ENCODE data around the gene RFTN1. TPM values are rescaled to one million over a fixed set of nuclear protein-coding genes. Genes with fewer than 3 reads are reported as not detected.

RFTN1 gene
- total RNA-seq, 1 donor from 2014 or later: 41.8 TPM

DNA sequence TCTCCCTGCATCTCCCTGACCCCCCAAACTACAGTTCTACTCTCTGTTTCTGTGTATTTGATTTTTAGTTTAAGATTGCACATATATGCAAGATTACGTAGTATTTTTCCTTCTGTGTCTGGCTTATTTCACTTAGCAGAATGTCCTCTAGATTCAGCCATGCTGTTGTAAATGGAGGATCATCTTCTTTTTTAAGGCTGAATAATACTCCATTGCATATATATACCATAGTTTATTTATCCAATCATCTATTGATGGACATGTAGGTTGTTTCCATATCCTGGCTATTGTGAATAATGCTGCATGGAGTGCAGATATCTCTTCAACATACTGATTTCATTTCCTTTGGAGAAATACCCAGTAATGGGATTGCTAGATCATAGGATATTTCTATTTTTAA, 70.8 kb downstream of the RFTN1 start:
- no peak for DNase-seq (ENCODE audit: low spot score)
- no peak for TF ChIP-seq CTCF (IDR thresholded peaks at IDR 0.05; ENCODE audit: unreplicated experiment)
- Mint-ChIP-seq H3K4me3 (ENCODE audit: unreplicated experiment) (no peak overlapping the region), H3K36me3 (ENCODE audit: low read depth, unreplicated experiment) (no peaks in the 10 kb centered on the region), H3K27ac (ENCODE audit: unreplicated experiment) (no peak overlapping the region), H3K9me3 (ENCODE audit: unreplicated experiment) (no peaks in the 10 kb centered on the region), H3K27me3 (ENCODE audit: unreplicated experiment) (no peaks in the 10 kb centered on the region), H3K4me1 (ENCODE audit: unreplicated experiment) (peaks cover 4% of the 10 kb centered on the region)

- peaks cover 4% of the 10 kb centered on the region for H3K4me1 Mint-ChIP-seq (ENCODE audit: unreplicated experiment)
- H3K27me3 Mint-ChIP-seq (ENCODE audit: unreplicated experiment): no peaks in the 10 kb centered on the region
- no peak overlapping the region for H3K27ac Mint-ChIP-seq (ENCODE audit: unreplicated experiment)
- no peak for TF ChIP-seq CTCF (IDR thresholded peaks at IDR 0.05; ENCODE audit: unreplicated experiment)
- H3K4me3 Mint-ChIP-seq (ENCODE audit: unreplicated experiment): no peak overlapping the region
- no peaks in the 10 kb centered on the region for H3K9me3 Mint-ChIP-seq (ENCODE audit: unreplicated experiment)
- no peak for DNase-seq (ENCODE audit: low spot score)
- H3K36me3 Mint-ChIP-seq (ENCODE audit: low read depth, unreplicated experiment): no peaks in the 10 kb centered on the region
Measured at GRCh38 chr3:16441371-16441875, 72.1 kb downstream of the RFTN1 start.

DNA sequence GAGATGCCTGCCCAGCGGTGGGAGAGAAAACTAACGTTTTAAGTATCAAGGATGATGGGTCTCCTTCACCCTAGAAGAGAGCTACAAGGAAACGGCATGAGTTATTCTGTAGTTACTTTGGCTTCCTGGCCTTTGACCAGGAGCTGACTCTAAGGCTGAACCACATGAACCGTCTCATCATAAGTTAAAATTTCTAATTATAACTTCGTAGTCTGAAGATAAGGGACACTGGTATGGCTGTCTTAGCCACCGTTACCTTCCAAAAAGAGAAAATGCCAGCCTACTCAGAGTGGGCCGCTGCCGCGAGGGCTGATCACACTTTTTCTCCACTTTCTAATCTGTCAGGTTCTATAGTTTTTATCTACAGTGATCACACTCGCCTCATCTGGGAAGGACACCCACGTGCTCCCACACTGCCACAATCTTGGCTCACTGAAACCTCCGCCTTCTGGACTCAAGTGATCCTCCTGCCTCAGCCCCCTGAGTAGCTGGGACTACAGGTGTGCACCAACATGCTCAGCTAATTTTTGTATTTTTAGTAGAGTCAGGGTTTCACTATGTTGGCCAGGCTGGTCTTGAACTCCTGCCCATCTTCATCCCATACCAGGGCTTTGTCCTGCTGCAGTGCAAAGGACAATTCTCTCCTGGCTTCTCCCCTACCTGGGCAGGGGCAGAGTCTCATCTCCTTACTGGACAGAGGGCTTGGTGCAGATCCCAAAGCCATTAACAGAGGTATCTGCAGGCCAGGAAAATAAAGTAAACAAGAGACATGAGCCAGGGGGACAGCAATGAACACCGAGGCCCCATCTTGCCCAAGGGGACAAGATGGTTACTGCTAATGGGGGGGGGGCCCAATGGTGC, 73.4 kb downstream of the RFTN1 start:
- Mint-ChIP-seq H3K27me3 (ENCODE audit: unreplicated experiment) (no peaks in the 10 kb centered on the region), H3K9me3 (ENCODE audit: unreplicated experiment) (no peaks in the 10 kb centered on the region), H3K4me3 (ENCODE audit: unreplicated experiment) (no peak overlapping the region), H3K4me1 (ENCODE audit: unreplicated experiment) (peaks cover 2% of the 10 kb centered on the region), H3K36me3 (ENCODE audit: low read depth, unreplicated experiment) (no peaks in the 10 kb centered on the region), H3K27ac (ENCODE audit: unreplicated experiment) (no peak overlapping the region)
- DNase-seq (ENCODE audit: low spot score): no peak
- no peak for TF ChIP-seq CTCF (IDR thresholded peaks at IDR 0.05; ENCODE audit: unreplicated experiment)

- Mint-ChIP-seq H3K4me3 (ENCODE audit: unreplicated experiment) (no peak overlapping the region), H3K4me1 (ENCODE audit: unreplicated experiment) (peaks cover 2% of the 10 kb centered on the region), H3K9me3 (ENCODE audit: unreplicated experiment) (no peaks in the 10 kb centered on the region), H3K27ac (ENCODE audit: unreplicated experiment) (no peak overlapping the region), H3K27me3 (ENCODE audit: unreplicated experiment) (no peaks in the 10 kb centered on the region), H3K36me3 (ENCODE audit: low read depth, unreplicated experiment) (no peaks in the 10 kb centered on the region)
- TF ChIP-seq CTCF (IDR thresholded peaks at IDR 0.05; ENCODE audit: unreplicated experiment): no peak
- no peak for DNase-seq (ENCODE audit: low spot score)
Measured at GRCh38 chr3:16439163-16439847, 74.2 kb downstream of the RFTN1 start.

DNA sequence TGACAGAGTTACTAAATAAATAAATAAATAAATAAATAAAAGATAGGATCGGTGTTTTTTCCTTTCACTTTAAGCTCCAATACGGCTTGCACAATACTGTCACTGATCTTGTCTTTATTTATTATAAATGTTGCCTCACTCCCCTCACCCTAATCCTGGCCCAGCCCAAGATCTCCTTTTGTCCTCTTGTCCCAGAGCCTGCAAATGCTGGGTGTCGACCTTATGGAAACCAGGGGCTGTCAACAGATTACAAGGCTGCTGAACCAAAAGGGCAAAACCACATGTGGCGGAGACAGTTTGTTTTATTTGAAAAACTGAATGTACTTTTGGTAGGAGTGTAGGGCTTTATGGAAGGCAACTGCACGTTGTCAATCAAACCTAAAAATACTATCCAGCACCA, 75.9 kb downstream of the RFTN1 start:
- H3K4me1 Mint-ChIP-seq (ENCODE audit: unreplicated experiment): peaks cover 2% of the 10 kb centered on the region
- TF ChIP-seq CTCF (IDR thresholded peaks at IDR 0.05; ENCODE audit: unreplicated experiment): no peak
- H3K36me3 Mint-ChIP-seq (ENCODE audit: low read depth, unreplicated experiment): no peaks in the 10 kb centered on the region
- H3K27ac Mint-ChIP-seq (ENCODE audit: unreplicated experiment): no peak overlapping the region
- DNase-seq (ENCODE audit: low spot score): no peak
- H3K9me3 Mint-ChIP-seq (ENCODE audit: unreplicated experiment): no peaks in the 10 kb centered on the region
- no peak overlapping the region for H3K4me3 Mint-ChIP-seq (ENCODE audit: unreplicated experiment)
- H3K27me3 Mint-ChIP-seq (ENCODE audit: unreplicated experiment): no peaks in the 10 kb centered on the region
